GM21723 (cell line): ENCODE measurements around the gene ZKSCAN5.
"Not testable (repeated sequence)": the region's sequence is repeated elsewhere in the genome, so short reads cannot be mapped to it uniquely, and the experiment has no call there.

Source experiments
- ATAC-seq: cut with Tn5 transposase; IDR thresholded peaks from one replicate; pipeline ENCODE4 v1.9.1; 2021; ENCODE audit warnings: mild to moderate bottlenecking, moderate library complexity; ENCODE audit not compliant: unreplicated experiment

ZKSCAN5 gene

GRCh38 chr7:99497766-99498545, 6.5 kb upstream of the ZKSCAN5 start:
- no peak for ATAC-seq

GRCh38 chr7:99498546-99498944, 5.9 kb upstream of the ZKSCAN5 start:
- ATAC-seq = no peak

- peak; percentile 27 for ATAC-seq
Observed at GRCh38 chr7:99499371-99499720, 5.1 kb upstream of the ZKSCAN5 start.

GRCh38 chr7:99499721-99500636, 4.5 kb upstream of the ZKSCAN5 start, which contains the start of gene ZNF394:
ZNF394 (minus strand) TSS chr7:99500281; CDS start chr7:99500093, 188 bp downstream.
- ATAC-seq = peak; percentile 45

GRCh38 chr7:99500637-99501009, 3.8 kb upstream of the ZKSCAN5 start:
- no peak for ATAC-seq

- ATAC-seq = not testable (repeated sequence)
Observed at GRCh38 chr7:99501236-99501635, 3.2 kb upstream of the ZKSCAN5 start.

- no peak for ATAC-seq
Observed at GRCh38 chr7:99504281-99504602, 220 bp upstream of the ZKSCAN5 start.

- peak; percentile 5 for ATAC-seq
Observed at GRCh38 chr7:99505324-99505662, 831 bp downstream of the ZKSCAN5 start.

- no peak for ATAC-seq
Observed at GRCh38 chr7:99514050-99514449, 9.6 kb downstream of the ZKSCAN5 start.

- ATAC-seq = no peak
Observed at GRCh38 chr7:99521399-99521798, 16.9 kb downstream of the ZKSCAN5 start.

- no peak for ATAC-seq
Observed at GRCh38 chr7:99525713-99526440, 21.4 kb downstream of the ZKSCAN5 start.

- no peak for ATAC-seq
Observed at GRCh38 chr7:99531354-99531765, 26.9 kb downstream of the ZKSCAN5 start.

- no peak for ATAC-seq
Observed at GRCh38 chr7:99535667-99536066, 31.2 kb downstream of the ZKSCAN5 start.

GRCh38 chr7:99539213-99539811, 34.9 kb downstream of the ZKSCAN5 start:
- no peak for ATAC-seq

GRCh38 chr7:99540542-99540941, 36.1 kb downstream of the ZKSCAN5 start:
- no peak for ATAC-seq

GRCh38 chr7:99541212-99541611, 36.8 kb downstream of the ZKSCAN5 start:
- no peak for ATAC-seq

- no peak for ATAC-seq
Observed at GRCh38 chr7:99543081-99543671, 38.7 kb downstream of the ZKSCAN5 start.

GRCh38 chr7:99543916-99544315, 39.5 kb downstream of the ZKSCAN5 start:
- no peak for ATAC-seq

- not testable (repeated sequence) for ATAC-seq
Observed at GRCh38 chr7:99545308-99545707, 40.8 kb downstream of the ZKSCAN5 start.

- not testable (repeated sequence) for ATAC-seq
Observed at GRCh38 chr7:99549545-99549944, 45.1 kb downstream of the ZKSCAN5 start.

- no peak for ATAC-seq
Observed at GRCh38 chr7:99551334-99551733, 46.9 kb downstream of the ZKSCAN5 start.
